ENCODE data around the gene CCL4L2.
A peak's percentile ranks its signal among the peaks of the same experiment; 100 is the strongest.
"Not testable (repeated sequence)": the region's sequence is repeated elsewhere in the genome, so short reads cannot be mapped to it uniquely, and the experiment has no call there.

The CCL4L2 gene

GRCh38 chr17:36210439-36211211 lies at the start of gene CCL4L2:
Gene CCL4L2 (plus strand): TSS chr17:36211063.
- not testable (repeated sequence) for ATAC-seq

- ATAC-seq: not testable (repeated sequence)
These were observed 42.0 kb upstream of the CCL4L2 start for GRCh38 chr17:36168836-36169235.

- not testable (repeated sequence) for ATAC-seq
These were observed 34.3 kb upstream of the CCL4L2 start, which contains the start of gene TBC1D3B for GRCh38 chr17:36176536-36176935. Gene TBC1D3B (minus strand): TSS chr17:36176636. CDS start chr17:36175050, 1,586 bp downstream.

GRCh38 chr17:36181446-36182175 lies 29.3 kb upstream of the CCL4L2 start:
- ATAC-seq: not testable (repeated sequence)

- no peak for TF ChIP-seq ZNF8 (CRISPR knock-in tag; IDR thresholded peaks at IDR 0.05)
- no peak for TF ChIP-seq ZFP30 (CRISPR knock-in tag; IDR thresholded peaks at IDR 0.05)
- TF ChIP-seq TOX (CRISPR knock-in tag; IDR thresholded peaks at IDR 0.05; ENCODE audit: borderline replicate concordance): no peak
- TF ChIP-seq POU6F1 (CRISPR knock-in tag; IDR thresholded peaks at IDR 0.05; ENCODE audit: borderline replicate concordance, low read depth): no peak
- no peak for TF ChIP-seq ARNTL (CRISPR knock-in tag; IDR thresholded peaks at IDR 0.05; ENCODE audit: borderline replicate concordance, low read depth)
- no peak for TF ChIP-seq ZC3H10 (CRISPR knock-in tag; IDR thresholded peaks at IDR 0.05)
- no peak for TF ChIP-seq SNAI2 (CRISPR knock-in tag; IDR thresholded peaks at IDR 0.05)
- no peak for TF ChIP-seq ISL1 (CRISPR knock-in tag; IDR thresholded peaks at IDR 0.05)
- TF ChIP-seq GLIS3 (CRISPR knock-in tag; IDR thresholded peaks at IDR 0.05): no peak
- no peak for TF ChIP-seq ZNF70 (CRISPR knock-in tag; IDR thresholded peaks at IDR 0.05)
- no peak for TF ChIP-seq CSDC2 (CRISPR knock-in tag; IDR thresholded peaks at IDR 0.05)
- TF ChIP-seq PPARA (CRISPR knock-in tag; IDR thresholded peaks at IDR 0.05; ENCODE audit: borderline replicate concordance): no peak
- no peak for TF ChIP-seq CREB5 (CRISPR knock-in tag; IDR thresholded peaks at IDR 0.05; ENCODE audit: low read depth)
- ATAC-seq: peak; percentile 6
These were observed 28.5 kb upstream of the CCL4L2 start for GRCh38 chr17:36182176-36183000.

GRCh38 chr17:36183001-36183971 lies 27.6 kb upstream of the CCL4L2 start:
- TF ChIP-seq TSHZ2 (CRISPR knock-in tag; IDR thresholded peaks at IDR 0.05) (no peak), SNAI2 (CRISPR knock-in tag; IDR thresholded peaks at IDR 0.05) (no peak), ISL1 (CRISPR knock-in tag; IDR thresholded peaks at IDR 0.05) (no peak), ZNF565 (CRISPR knock-in tag; conservative IDR thresholded peaks at IDR 0.05; ENCODE audit: low read depth) (no peak), ZFP3 (CRISPR knock-in tag; IDR thresholded peaks at IDR 0.05) (no peak), PATZ1 (CRISPR knock-in tag; IDR thresholded peaks at IDR 0.05; ENCODE audit: borderline replicate concordance) (no peak), ARNTL (CRISPR knock-in tag; IDR thresholded peaks at IDR 0.05; ENCODE audit: borderline replicate concordance, low read depth) (no peak), CREB5 (CRISPR knock-in tag; IDR thresholded peaks at IDR 0.05; ENCODE audit: low read depth) (no peak)
- ATAC-seq: peak; percentile 91

Data from SK-N-SH treated with all-trans-retinoic acid at 6 μM for 48 hours (cell line).